ENCODE data around the gene DTL. TPM values are rescaled to one million over a fixed set of nuclear protein-coding genes. Genes with fewer than 3 reads are reported as not detected.
"Not testable (repeated sequence)": the region's sequence is repeated elsewhere in the genome, so short reads cannot be mapped to it uniquely, and the experiment has no call there.

Gene DTL, protein sequence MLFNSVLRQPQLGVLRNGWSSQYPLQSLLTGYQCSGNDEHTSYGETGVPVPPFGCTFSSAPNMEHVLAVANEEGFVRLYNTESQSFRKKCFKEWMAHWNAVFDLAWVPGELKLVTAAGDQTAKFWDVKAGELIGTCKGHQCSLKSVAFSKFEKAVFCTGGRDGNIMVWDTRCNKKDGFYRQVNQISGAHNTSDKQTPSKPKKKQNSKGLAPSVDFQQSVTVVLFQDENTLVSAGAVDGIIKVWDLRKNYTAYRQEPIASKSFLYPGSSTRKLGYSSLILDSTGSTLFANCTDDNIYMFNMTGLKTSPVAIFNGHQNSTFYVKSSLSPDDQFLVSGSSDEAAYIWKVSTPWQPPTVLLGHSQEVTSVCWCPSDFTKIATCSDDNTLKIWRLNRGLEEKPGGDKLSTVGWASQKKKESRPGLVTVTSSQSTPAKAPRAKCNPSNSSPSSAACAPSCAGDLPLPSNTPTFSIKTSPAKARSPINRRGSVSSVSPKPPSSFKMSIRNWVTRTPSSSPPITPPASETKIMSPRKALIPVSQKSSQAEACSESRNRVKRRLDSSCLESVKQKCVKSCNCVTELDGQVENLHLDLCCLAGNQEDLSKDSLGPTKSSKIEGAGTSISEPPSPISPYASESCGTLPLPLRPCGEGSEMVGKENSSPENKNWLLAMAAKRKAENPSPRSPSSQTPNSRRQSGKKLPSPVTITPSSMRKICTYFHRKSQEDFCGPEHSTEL
- total RNA-seq = 10 to 100 TPM; 54.9 to 65.4 TPM

DNA sequence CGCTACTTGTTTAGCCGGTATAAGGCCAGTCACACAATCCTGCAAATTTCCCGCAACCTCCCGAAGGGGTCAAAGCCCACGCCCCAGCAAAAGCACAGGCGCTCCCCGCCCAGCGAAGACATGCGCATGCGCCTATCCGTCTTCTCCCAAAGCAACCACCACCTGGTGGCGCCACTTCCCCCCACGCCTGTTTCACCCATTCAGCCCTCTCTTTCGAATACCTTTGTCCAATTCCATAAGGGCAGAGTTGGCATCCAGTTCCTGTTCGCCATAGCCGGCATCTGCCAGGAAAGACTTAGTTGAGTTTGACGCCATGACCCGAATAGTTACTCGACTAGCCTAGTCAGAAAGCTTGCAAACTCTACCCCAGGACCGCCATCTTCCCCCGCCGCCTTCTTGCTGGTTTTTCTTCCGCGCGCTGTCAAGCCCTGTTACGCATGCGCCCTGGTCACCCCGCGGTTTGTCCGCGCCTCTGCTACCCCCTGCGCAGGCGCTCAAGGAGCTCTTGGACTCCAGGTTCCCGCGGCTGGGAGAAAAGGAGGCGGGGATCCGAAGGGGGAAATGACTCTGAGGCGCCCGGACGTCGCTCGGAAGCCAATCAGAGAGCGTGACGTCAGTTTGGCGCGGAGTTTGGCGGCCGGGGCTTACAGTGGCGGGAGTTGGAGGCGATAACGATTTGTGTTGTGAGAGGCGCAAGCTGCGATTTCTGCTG lies at the start of gene DTL, which contains the start of gene INTS7:
TSS of gene DTL (plus strand) at position 626 of the 712 bp plus-strand sequence. CDS start 143 bp downstream, outside the sequence.
TSS of gene INTS7 (minus strand) at position 435 of the 712 bp plus-strand sequence. CDS start at position 315, 120 bp downstream.
- Mint-ChIP-seq H3K9me3 (no peaks in the 10 kb centered on the region), H3K36me3 (ENCODE audit: insufficient read depth in 2 of 2) (peaks cover 13 to 30% of the 10 kb centered on the region in 2 donors), H3K27me3 (ENCODE audit: low read depth) (no peaks in the 10 kb centered on the region), H3K4me1 (ENCODE audit: low read depth) (peaks cover 73% of the 10 kb centered on the region), H3K4me3 (peak within 1 kb of the TSS; percentile 85 to 87), H3K27ac (peak within 1 kb of the TSS; percentile 97)
- peak; percentile 97 to 99 for DNase-seq
- peak; percentile 80 to 81 for ATAC-seq (replicated peaks in 1 of 2)

DNA sequence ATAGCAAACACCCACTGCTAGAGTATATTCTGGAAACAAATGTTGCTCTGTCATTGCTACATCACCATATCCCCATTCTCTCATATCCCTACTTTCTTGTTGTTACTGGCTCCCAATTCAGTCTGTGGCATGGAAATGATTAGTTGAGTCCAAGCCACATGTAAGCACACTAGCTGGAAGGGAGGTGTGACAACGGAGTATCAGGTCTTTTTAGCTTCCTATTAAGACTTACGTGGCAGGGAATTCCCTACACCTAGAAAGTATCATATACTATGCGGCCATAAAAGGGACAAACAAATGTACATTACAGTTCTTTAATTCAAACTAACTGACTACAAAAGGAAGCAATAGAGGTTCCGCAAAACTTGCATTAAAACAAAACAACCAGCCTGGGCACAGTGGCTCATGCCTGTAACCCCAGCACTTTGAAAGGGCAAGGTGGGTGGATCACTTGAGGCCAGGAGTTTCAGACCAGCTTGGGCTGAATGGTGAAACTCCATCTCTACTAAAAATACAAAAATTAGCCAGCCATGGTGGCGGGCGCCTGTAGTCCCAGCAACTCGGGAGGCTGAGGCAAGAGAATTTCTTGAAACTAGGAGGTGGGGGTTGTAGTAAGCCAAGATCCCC lies 48.8 kb upstream of the DTL start:
- Mint-ChIP-seq H3K27me3 (ENCODE audit: low read depth) (no peaks in the 10 kb centered on the region), H3K36me3 (ENCODE audit: insufficient read depth in 2 of 2) (peaks cover 6 to 7% of the 10 kb centered on the region in 2 donors), H3K4me3 (no peak overlapping the region), H3K9me3 (no peaks in the 10 kb centered on the region), H3K4me1 (ENCODE audit: low read depth) (peaks cover 4% of the 10 kb centered on the region), H3K27ac (no peak overlapping the region)
- ATAC-seq (replicated peaks in 1 of 2) (no peak), DNase-seq (no peak)

DNA sequence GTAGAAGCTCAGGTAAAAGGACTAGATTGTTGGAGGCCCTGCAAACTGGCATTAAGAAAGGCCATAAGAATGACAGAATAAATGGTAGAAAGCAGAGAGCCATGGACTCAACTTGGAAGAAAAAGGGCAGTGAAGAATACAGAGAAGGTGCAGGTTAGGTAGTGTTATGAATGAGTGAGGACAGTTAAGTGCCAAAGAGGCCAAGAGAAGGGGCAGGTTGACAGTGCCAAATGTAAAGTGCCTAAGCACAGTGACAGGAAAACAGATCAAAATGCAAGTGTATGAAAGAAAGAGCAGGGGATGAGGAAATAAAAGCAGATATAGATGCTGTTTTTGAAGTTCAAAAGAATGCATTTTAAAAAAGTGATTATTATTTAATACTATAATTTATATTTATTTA lies 43.9 kb upstream of the DTL start:
- Mint-ChIP-seq H3K36me3 (ENCODE audit: insufficient read depth in 2 of 2) (peaks cover 3% of the 10 kb centered on the region in 2 donors), H3K27me3 (ENCODE audit: low read depth) (no peaks in the 10 kb centered on the region), H3K4me3 (no peak overlapping the region), H3K4me1 (ENCODE audit: low read depth) (peaks cover 6% of the 10 kb centered on the region), H3K27ac (no peak overlapping the region), H3K9me3 (no peaks in the 10 kb centered on the region)
- no peak for DNase-seq
- ATAC-seq (replicated peaks in 1 of 2) = no peak

DNA sequence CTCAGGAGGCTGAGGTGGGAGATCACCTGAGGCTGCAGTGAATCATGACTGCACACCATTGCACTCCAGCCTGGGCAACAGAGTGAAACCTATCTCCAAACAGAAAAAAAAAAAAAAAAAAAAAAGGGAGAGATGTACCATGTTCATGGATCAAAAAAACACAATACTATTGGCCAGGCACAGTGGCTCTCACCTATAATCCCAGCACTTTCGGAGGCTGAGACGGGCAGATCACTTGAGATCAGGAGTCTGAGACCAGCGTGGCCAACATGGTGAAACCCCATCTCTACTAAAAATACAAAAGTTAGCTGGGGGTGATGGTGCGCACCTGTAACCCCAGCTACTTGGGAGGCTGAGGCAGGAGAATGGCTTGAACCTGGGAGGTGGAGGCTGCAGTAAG lies 38.1 kb upstream of the DTL start:
- not testable (repeated sequence) for H3K27me3 Mint-ChIP-seq (ENCODE audit: low read depth); H3K4me1 Mint-ChIP-seq (ENCODE audit: low read depth); DNase-seq; ATAC-seq (replicated peaks in 1 of 2); H3K27ac Mint-ChIP-seq; H3K9me3 Mint-ChIP-seq; H3K4me3 Mint-ChIP-seq
- peaks cover 6 to 16% of the 10 kb centered on the region in 2 donors for H3K36me3 Mint-ChIP-seq (ENCODE audit: insufficient read depth in 2 of 2)

DNA sequence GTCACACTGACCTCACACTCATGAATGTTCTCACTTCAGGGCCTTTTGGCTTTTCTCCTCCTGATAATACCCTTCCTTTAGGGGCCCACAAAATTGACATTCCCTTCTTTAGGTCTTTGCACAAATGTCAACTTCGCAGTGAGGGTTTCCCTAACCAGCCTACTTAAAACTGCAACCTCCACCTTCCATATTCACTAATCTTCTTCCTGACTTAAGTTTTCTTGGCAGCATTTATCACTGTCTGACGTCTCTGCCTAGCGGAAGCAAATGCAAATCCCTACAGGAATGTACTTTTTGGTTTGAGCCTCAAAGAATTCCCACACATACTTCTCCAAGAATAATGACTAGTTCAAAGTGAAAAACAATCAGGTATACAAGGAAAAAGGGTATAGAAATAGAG lies 33.0 kb upstream of the DTL start:
- Mint-ChIP-seq H3K27ac (no peak overlapping the region), H3K9me3 (no peaks in the 10 kb centered on the region), H3K4me3 (no peak overlapping the region), H3K36me3 (ENCODE audit: insufficient read depth in 2 of 2) (peaks cover 5 to 22% of the 10 kb centered on the region in 2 donors), H3K27me3 (ENCODE audit: low read depth) (no peaks in the 10 kb centered on the region), H3K4me1 (ENCODE audit: low read depth) (peaks cover 5% of the 10 kb centered on the region)
- ATAC-seq (replicated peaks in 1 of 2) (no peak), DNase-seq (no peak)

DNA sequence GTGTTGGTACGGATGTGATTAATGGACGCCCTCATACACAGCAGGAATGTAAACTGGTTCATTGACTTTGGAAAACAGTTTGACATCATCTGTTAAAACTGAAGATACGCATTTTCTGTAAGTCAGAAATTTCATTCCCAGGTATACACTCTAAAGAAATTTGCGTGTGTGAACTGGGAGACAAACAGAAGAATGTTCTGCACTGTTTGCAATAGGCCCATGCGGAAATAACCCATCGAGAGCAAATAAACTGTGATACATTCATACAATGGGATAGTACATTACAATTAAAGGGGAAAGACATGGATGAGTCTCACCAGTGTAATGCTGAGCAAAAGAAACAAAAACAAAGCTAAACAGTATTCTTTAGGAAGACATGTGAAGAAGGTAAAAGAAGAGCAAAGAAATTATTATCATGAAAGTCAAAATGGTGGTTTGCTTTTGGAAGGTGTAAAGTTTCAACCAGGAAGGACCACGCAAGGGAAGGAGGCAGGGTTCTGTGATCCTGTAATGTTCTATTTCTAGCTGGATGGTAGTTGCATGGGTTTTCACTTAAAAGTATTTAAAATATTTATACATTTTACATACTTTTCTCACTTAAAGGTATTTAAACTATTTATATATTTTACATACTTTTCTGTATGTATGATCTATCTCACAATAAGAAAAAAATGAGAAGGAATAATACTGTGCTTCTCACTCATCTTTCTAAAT lies 30.5 kb upstream of the DTL start:
- Mint-ChIP-seq H3K4me3 (no peak overlapping the region), H3K4me1 (ENCODE audit: low read depth) (peaks cover 5% of the 10 kb centered on the region), H3K36me3 (ENCODE audit: insufficient read depth in 2 of 2) (peaks cover 3 to 22% of the 10 kb centered on the region in 2 donors), H3K27ac (no peak overlapping the region), H3K9me3 (no peaks in the 10 kb centered on the region), H3K27me3 (ENCODE audit: low read depth) (no peaks in the 10 kb centered on the region)
- DNase-seq = no peak
- no peak for ATAC-seq (replicated peaks in 1 of 2)

DNA sequence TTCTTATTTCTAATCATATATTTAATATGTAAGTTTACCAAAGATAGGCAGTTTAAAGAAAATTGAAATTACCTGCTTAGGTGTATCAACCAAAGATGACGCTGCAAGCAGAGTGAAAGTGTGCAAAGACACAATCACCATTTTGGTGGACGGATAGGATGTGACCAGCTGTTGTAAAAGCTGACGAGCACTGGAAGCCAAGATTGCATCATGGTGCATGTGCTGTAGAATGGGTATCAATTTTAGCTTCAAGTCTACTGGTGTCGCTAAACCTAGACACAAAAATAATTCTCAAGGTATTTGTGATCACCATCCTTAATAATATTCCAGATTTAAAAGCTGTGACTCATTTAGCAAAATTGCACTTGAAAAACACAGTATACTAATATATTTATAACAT lies 28.4 kb upstream of the DTL start:
- Mint-ChIP-seq H3K4me1 (ENCODE audit: low read depth) (peaks cover 5% of the 10 kb centered on the region), H3K9me3 (no peaks in the 10 kb centered on the region), H3K4me3 (no peak overlapping the region), H3K27ac (no peak overlapping the region), H3K36me3 (ENCODE audit: insufficient read depth in 2 of 2) (peaks cover 3 to 14% of the 10 kb centered on the region in 2 donors), H3K27me3 (ENCODE audit: low read depth) (no peaks in the 10 kb centered on the region)
- DNase-seq = no peak
- no peak for ATAC-seq (replicated peaks in 1 of 2)

DNA sequence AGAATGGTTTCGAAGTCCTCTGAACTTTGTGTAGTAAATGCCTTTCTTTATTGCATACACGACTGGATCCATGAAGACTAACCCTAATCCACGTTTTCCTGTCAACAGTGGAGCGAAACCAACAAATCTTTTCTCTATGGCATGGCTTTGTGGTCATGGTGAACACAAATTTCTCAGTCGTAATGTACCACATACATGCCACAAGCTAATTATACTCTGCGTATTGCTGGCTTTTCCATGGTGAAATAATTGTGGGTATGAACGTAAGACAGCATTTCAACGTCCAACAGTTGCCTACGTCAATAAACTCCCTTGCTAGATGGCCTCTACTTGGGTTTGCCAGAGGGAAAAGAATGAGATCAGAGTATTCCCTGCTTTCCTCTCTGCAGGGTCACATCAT lies 27.7 kb upstream of the DTL start:
- H3K9me3 Mint-ChIP-seq = no peaks in the 10 kb centered on the region
- peaks cover 3 to 10% of the 10 kb centered on the region in 2 donors for H3K36me3 Mint-ChIP-seq (ENCODE audit: insufficient read depth in 2 of 2)
- ATAC-seq (replicated peaks in 1 of 2) = no peak
- H3K4me3 Mint-ChIP-seq = no peak overlapping the region
- no peak for DNase-seq
- H3K27ac Mint-ChIP-seq = no peak overlapping the region
- H3K27me3 Mint-ChIP-seq (ENCODE audit: low read depth) = no peaks in the 10 kb centered on the region
- peaks cover 2% of the 10 kb centered on the region for H3K4me1 Mint-ChIP-seq (ENCODE audit: low read depth)

DNA sequence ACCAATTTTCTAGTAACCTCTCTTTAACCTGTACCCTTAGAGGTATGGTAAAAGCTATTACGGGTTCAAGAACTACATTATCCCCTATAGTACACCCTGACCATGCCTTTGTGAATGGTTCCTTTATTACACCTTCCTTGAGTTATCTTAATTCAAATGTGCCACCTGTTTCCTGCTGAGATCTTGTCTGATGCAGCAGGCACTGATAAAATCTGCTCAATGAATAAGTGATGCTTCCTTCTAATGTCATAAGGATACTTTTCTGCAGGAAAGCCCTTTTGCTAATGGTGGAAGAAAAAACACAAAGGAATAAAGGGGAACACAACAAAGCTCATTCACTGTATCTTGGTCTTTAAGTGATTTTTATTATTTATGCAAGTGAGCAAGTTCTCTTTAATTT lies 26.0 kb upstream of the DTL start:
- DNase-seq = no peak
- Mint-ChIP-seq H3K4me3 (no peak overlapping the region), H3K4me1 (ENCODE audit: low read depth) (no peaks in the 10 kb centered on the region), H3K36me3 (ENCODE audit: insufficient read depth in 2 of 2) (peaks cover 3 to 5% of the 10 kb centered on the region in 2 donors), H3K27me3 (ENCODE audit: low read depth) (no peaks in the 10 kb centered on the region), H3K9me3 (no peaks in the 10 kb centered on the region), H3K27ac (no peak overlapping the region)
- ATAC-seq (replicated peaks in 1 of 2) = no peak

DNA sequence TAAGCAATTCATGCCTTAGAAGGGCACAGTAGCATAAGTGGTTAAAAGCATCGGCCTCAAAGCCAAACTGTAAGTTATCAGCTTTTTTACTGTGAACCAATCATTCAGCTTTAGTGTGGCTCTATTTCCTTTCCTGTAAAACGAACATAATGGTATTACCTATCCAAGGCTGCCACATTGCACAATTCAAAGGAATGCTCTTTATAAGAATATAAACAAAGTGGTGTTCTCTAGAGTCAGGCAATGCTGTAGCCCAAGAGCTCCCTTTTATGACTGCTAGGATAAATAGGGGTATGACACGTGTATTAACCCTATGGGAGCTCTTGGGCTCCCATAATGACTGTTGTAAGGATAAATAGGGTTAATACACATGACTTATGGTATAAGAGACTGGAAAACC lies 25.5 kb upstream of the DTL start:
- DNase-seq (no peak), ATAC-seq (replicated peaks in 1 of 2) (no peak)
- Mint-ChIP-seq H3K27ac (no peak overlapping the region), H3K36me3 (ENCODE audit: insufficient read depth in 2 of 2) (peaks cover under 1 to 5% of the 10 kb centered on the region in 2 donors), H3K27me3 (ENCODE audit: low read depth) (no peaks in the 10 kb centered on the region), H3K9me3 (no peaks in the 10 kb centered on the region), H3K4me3 (no peak overlapping the region), H3K4me1 (ENCODE audit: low read depth) (no peaks in the 10 kb centered on the region)

DNA sequence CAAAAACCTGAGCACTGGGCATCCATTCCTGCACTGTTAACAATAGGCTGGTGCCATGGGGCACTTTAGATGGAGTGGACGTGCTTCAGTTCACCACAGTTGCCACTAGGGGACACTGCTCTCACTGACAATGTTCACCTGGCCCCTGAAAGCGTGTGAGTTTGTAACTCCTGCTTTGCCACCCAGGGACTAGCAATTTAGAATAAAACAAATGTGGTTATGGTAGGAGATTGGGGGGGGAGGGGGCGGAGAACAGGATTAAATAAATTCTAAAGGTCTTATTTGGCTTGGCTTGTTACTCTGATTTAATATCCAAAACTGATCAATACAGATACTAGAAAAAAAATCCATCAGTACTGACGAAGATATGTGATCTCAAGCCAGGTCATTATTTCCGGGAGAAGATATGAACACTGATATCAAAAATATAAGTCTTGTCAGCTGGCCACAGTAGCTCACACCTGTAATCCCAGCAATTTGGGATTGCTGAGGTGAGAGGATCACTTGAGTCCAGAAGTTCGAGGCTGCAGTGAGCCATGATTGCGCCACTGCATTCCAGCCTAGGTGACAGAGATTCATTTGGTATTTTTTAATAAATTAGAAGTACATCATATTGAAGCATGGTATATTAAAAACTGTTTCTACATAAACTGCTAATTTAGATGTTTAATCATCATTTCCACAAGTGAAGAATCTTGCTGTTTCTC lies 23.4 kb upstream of the DTL start:
- no peaks in the 10 kb centered on the region for H3K27me3 Mint-ChIP-seq (ENCODE audit: low read depth)
- ATAC-seq (replicated peaks in 1 of 2) = peak; percentile 84 to 86
- DNase-seq = peak; percentile 65 to 66
- H3K4me1 Mint-ChIP-seq (ENCODE audit: low read depth) = no peaks in the 10 kb centered on the region
- H3K36me3 Mint-ChIP-seq (ENCODE audit: insufficient read depth in 2 of 2) = peaks cover 0 to 8% of the 10 kb centered on the region in 2 donors
- no peaks in the 10 kb centered on the region for H3K9me3 Mint-ChIP-seq
- no peak overlapping the region for H3K27ac Mint-ChIP-seq
- no peak overlapping the region for H3K4me3 Mint-ChIP-seq

DNA sequence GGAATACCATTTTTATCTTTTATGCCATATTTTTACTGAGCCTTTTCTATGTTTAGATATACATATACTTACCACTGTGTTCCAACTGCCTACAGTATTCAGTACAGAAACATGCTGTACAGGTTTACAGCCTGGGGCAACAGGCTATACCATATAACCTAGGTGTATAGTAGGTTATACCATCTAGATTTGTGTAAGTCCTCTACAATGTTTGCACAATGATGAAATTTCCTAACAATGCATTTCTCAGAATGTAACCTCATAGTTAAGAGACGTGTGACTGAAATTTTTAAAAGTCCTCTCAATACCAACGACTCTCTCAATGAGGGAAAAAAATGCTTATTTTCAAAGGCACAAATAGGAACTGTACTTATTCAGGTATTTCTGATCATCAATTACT lies 21.9 kb upstream of the DTL start:
- Mint-ChIP-seq H3K9me3 (no peaks in the 10 kb centered on the region), H3K27me3 (ENCODE audit: low read depth) (no peaks in the 10 kb centered on the region), H3K27ac (no peak overlapping the region), H3K4me1 (ENCODE audit: low read depth) (no peaks in the 10 kb centered on the region), H3K4me3 (no peak overlapping the region), H3K36me3 (ENCODE audit: insufficient read depth in 2 of 2) (peaks cover 0 to 8% of the 10 kb centered on the region in 2 donors)
- no peak for DNase-seq
- ATAC-seq (replicated peaks in 1 of 2) = no peak

Measured in activated T-cell treated with anti-CD3 and anti-CD28 coated beads, Interleukin-2, amount 50 U/mL, for 72 hours (primary cell).